IPS-NIHi11 (cell line): ENCODE measurements around the gene ADISSP.
"Not testable (repeated sequence)": the region's sequence is repeated elsewhere in the genome, so short reads cannot be mapped to it uniquely, and the experiment has no call there.

ENCODE experiments used
- DNase-seq: peaks from one replicate; pipeline ENCODE4 v3.0.0; 2012; ENCODE audit warnings: mixed read lengths, low spot score

Gene ADISSP

GRCh38 chr20:3797592-3798372 is 30.2 kb upstream of the ADISSP start:
- no peak for DNase-seq

- DNase-seq = no peak
Measured at GRCh38 chr20:3797226-3797545, 29.6 kb upstream of the ADISSP start.

DNA sequence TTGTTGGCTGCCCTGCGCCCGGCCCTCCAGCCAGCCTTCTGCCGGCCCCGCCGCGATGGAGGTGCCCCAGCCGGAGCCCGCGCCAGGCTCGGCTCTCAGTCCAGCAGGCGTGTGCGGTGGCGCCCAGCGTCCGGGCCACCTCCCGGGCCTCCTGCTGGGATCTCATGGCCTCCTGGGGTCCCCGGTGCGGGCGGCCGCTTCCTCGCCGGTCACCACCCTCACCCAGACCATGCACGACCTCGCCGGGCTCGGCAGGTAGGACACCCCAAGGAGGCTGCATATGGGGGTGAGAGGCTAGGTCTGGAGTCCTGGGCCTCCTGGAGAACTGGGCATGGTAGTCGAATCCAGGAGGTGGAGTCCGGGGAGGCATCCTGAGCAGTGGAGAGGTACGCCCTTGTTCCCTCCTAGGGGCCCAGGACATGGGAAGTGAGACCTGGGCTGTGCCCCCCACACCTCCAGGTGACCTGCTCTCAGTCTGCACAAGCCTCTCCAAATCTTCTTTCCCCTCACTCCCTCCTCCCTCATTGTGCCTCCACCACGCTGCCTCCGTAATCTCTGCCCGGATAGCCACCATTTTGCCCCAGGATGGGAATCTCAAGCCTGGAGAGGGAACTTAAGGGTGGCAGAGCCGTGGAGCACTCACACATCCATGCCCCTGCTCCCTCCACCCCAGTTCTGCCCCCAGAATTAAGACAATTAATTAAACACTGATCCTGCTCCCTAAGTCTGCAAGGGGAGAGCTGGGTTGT is 29.1 kb upstream of the ADISSP start:
- no peak for DNase-seq

GRCh38 chr20:3795511-3796468 is 28.2 kb upstream of the ADISSP start, which contains the start of gene CDC25B:
CDC25B (plus strand) TSS chr20:3796310; CDS start chr20:3796532, 222 bp downstream.
- peak; percentile 87 for DNase-seq

GRCh38 chr20:3794701-3795420 is 27.3 kb upstream of the ADISSP start:
- DNase-seq = no peak

DNA sequence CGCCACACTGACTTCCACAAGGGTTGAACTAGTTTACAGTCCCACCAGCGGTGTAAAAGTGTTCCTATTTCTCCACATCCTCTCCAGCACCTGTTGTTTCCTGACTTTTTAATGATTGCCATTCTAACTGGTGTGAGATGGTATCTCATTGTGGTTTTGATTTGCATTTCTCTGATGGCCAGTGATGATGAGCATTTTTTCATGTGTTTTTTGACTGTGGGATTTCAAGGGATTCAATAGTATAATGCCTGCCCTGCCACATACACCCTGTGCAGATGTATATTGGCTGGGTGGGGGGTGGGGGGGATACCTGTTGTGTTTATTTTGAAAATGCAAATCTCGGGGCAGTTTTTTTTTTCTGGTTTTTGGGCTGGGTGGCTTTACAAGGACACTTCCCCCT is 26.6 kb upstream of the ADISSP start:
- not testable (repeated sequence) for DNase-seq

DNA sequence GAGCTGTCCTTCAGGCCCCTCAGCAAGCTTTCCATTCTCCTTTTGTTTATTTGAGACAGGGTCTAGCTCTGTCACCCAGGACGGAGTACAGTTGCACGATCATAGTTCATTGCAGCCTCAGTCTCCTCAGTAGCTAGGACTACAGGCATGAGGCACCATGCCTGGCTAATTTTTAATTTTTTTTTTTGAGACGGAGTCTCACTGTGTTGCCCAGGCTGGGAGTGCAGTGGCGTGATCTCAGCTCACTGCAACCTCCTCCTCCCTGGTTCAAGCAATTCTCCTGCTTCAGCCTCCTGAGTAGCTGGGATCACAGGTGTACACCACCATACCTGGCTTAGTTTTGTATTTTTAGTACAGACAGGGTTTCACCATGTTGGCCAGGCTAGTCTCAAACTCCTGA is 21.6 kb upstream of the ADISSP start:
- DNase-seq = not testable (repeated sequence)

GRCh38 chr20:3788685-3789155 is 21.2 kb upstream of the ADISSP start:
- DNase-seq = no peak

DNA sequence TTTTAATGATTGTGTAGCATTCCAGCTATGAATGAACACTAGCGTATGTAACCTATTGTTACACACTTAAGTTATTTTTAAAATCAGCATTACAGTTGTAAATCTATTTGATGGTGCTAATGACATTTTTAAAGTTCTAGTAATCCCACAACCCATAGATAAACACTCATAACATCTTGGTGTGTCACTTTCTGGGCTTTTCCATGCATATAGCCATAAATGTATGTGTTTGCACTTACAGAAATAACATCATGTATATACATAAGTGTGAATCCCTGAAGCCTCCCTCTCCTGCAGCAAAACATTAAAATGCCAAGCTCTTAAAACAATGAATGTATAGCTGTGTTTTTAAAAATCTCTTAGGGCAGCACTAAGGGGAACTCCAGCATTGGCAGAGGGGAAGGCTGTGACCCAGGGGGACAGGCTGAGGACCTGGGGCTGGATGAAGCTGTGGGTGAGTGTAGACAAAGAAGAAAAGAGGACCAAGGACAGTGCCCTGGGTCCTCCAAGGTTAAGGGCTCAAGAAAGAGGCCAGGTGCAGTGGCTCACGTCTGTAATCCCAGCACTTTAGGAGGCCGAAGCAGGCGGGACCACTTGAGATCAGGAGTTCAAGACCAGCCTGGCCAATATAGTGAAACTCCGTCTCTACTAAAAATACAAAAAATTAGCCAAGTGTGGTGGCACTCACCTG is 19.9 kb upstream of the ADISSP start:
- no peak for DNase-seq

GRCh38 chr20:3786665-3787323 is 19.2 kb upstream of the ADISSP start, which contains the start of gene CENPB:
CENPB (minus strand) TSS chr20:3786740; CDS start chr20:3786483, 257 bp downstream.
- peak; percentile 96 for DNase-seq

DNA sequence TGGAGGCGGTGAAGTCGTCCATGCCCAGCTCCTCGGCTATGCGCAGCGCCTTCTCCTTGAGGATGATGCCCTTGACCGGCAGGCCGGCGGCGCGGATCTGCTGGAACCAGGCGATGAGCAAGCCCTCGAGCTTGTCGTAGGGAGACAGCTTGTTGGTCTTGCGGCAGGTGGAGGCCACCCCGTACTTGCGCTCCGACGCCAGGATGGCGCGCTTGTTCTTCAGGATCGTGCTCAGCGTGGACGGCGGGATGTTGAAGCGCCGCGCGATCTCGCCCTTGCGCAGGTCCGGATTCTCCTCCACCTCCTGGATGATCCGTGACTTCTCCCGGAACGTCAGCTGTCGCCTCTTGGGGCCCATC is 18.6 kb upstream of the ADISSP start:
- peak; percentile 38 for DNase-seq

- no peak for DNase-seq
Measured at GRCh38 chr20:3785240-3786125, 17.9 kb upstream of the ADISSP start.

GRCh38 chr20:3784863-3785239 is 17.3 kb upstream of the ADISSP start:
- no peak for DNase-seq

- DNase-seq = no peak
Measured at GRCh38 chr20:3784216-3784853, 16.8 kb upstream of the ADISSP start.

GRCh38 chr20:3783511-3784195 is 16.1 kb upstream of the ADISSP start:
- DNase-seq = no peak

- DNase-seq = no peak
Measured at GRCh38 chr20:3783068-3783489, 15.5 kb upstream of the ADISSP start.

DNA sequence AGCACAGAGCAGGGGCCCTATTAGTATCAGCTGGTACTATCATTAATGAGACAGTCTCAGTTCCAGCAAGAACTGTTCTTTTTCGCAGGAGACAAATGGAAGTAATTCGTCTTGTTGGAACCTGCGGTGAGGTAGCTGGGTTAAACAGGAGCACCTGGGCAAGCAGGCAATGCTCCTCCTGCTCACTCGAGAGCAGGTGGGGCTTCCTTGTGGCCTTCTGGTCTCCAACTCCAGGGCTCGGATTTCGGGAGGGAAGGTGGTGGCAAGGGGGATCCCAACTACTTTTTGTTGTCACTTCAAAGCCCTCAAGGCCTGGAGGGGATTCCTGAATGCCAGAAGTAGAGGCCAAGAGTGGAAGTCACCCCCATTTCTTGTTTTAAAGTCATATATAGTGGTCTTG is 15.0 kb upstream of the ADISSP start:
- DNase-seq = no peak
